Measurements from ENCODE around the gene CAMSAP2.

Gene CAMSAP2

DNA sequence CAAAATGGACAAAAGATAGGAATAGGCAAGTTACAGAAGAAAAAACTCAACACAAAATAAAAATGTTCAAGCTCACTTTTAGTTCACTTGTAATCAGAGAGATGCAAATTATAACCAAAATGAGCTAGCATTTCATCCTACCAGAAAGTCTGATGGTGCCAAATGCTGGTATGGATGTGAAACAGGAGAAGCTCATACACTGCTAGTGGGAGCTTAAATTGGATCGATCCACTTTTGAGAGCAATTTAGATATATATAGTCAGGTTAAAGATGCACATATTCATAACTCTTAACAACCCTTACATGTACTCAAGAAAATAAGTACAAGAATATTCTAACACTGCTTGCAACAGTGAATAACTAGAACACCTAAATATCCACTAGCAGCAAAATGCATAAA, 18.5 kb upstream of the CAMSAP2 start:
- H3K4me3 ChIP-seq (ENCODE audit: control insufficient read depth, low read depth, low read length), result no peak overlapping the region
- no peak for DNase-seq (ENCODE audit: low read depth)
- TF ChIP-seq, protein P1, sequence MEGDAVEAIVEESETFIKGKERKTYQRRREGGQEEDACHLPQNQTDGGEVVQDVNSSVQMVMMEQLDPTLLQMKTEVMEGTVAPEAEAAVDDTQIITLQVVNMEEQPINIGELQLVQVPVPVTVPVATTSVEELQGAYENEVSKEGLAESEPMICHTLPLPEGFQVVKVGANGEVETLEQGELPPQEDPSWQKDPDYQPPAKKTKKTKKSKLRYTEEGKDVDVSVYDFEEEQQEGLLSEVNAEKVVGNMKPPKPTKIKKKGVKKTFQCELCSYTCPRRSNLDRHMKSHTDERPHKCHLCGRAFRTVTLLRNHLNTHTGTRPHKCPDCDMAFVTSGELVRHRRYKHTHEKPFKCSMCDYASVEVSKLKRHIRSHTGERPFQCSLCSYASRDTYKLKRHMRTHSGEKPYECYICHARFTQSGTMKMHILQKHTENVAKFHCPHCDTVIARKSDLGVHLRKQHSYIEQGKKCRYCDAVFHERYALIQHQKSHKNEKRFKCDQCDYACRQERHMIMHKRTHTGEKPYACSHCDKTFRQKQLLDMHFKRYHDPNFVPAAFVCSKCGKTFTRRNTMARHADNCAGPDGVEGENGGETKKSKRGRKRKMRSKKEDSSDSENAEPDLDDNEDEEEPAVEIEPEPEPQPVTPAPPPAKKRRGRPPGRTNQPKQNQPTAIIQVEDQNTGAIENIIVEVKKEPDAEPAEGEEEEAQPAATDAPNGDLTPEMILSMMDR (IDR thresholded peaks at IDR 0.05; ENCODE audit: control insufficient read depth, insufficient read depth, low read depth, low read length, missing control alignments), result no peak

DNA sequence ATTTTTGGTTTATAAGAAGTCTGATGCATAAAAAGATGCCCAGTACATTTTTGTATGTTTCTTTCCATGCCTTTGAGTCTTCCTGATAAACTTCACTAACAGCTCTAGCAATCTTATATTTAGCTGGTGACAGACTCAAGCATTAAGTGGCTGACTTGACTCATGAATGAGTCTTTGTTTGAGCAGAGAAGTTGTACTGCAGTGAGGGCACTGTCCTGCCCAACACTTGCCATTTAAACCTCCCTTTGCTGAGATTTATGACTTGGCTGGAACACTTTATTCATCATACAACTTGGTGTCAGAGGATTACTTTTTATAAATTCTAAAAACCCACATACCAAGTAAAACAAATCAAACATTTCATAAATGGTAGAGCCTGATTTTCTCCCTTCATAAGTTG, 14.6 kb upstream of the CAMSAP2 start:
- TF ChIP-seq, protein P1 (IDR thresholded peaks at IDR 0.05; ENCODE audit: control insufficient read depth, insufficient read depth, low read depth, low read length, missing control alignments), result no peak
- no peak overlapping the region for H3K4me3 ChIP-seq (ENCODE audit: control insufficient read depth, low read depth, low read length)
- DNase-seq (ENCODE audit: low read depth), result no peak

DNA sequence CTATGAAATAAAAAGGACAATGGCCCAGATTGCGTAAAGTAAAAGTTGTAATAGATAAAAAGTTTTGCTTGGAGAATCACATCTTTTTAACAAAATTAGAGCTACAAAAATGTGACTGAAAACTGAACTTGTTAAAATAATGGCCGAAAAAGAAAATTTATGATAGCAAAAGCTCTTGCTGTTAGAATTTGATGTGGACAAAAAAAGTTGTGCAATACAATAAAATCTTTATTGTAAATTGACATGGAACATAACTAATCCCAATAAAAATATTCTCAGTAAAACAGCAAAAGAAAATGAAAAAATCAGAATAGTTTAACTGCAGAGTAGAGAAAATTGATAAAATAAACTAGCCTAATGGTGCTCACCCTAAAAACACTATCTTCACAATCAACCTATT, 11.4 kb upstream of the CAMSAP2 start:
- TF ChIP-seq, protein P1 (IDR thresholded peaks at IDR 0.05; ENCODE audit: control insufficient read depth, insufficient read depth, low read depth, low read length, missing control alignments), result no peak
- no peak for DNase-seq (ENCODE audit: low read depth)
- H3K4me3 ChIP-seq (ENCODE audit: control insufficient read depth, low read depth, low read length), result no peak overlapping the region

DNA sequence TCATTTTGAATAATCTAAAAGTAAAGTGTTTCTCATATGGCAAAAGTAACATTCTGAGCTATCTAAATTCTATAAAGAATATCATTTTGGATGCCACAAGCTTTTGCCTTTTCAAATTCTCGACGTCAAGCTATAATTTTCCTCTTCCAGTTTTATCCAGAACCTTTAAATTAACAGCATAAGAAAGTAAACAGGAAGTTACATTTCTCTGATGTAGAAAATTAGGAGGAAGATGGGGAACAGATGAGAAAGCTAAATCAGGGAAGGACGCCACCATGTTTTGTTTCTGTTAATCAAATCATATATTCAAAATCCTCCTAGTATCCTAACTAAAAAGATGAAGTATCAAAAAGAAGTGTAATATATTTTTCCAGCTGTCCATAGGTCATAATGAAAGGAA, 8.8 kb upstream of the CAMSAP2 start:
- TF ChIP-seq, protein P1 (IDR thresholded peaks at IDR 0.05; ENCODE audit: control insufficient read depth, insufficient read depth, low read depth, low read length, missing control alignments), result no peak
- H3K4me3 ChIP-seq (ENCODE audit: control insufficient read depth, low read depth, low read length), result no peak overlapping the region
- no peak for DNase-seq (ENCODE audit: low read depth)

DNA sequence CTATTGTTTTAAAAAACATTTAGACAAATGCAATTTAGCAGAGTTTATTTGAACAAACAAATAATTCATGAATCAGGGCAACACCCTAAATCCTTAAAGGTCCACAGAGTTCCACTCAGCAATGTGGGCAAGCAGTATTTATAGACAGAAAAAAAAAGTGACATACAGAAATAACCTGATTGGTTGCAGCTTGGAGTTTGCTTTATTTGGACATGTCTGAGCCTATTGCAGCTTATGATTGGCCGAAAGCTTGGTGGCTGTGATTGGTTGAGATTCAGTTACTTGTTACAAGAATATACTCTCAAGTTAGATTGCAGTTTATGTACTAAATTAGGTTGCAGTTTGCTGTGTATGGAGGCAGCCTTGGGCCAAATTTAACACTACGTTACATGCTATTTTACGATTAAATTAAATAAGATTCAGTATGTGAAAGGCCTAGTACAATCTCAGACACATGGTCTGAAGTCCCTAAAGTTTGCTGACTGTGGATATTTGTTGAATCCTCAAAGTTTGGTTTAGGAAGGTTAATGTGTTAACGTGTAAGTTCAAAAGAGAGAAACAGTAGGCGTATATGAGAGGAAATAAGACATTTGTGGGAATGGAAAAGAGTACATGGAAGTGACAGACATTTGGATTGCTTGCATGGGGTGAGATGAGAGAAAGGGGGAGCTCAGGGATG, 6.9 kb upstream of the CAMSAP2 start:
- DNase-seq (ENCODE audit: low read depth), result no peak
- TF ChIP-seq, protein P1 (IDR thresholded peaks at IDR 0.05; ENCODE audit: control insufficient read depth, insufficient read depth, low read depth, low read length, missing control alignments), result no peak
- H3K4me3 ChIP-seq (ENCODE audit: control insufficient read depth, low read depth, low read length), result no peak overlapping the region

DNA sequence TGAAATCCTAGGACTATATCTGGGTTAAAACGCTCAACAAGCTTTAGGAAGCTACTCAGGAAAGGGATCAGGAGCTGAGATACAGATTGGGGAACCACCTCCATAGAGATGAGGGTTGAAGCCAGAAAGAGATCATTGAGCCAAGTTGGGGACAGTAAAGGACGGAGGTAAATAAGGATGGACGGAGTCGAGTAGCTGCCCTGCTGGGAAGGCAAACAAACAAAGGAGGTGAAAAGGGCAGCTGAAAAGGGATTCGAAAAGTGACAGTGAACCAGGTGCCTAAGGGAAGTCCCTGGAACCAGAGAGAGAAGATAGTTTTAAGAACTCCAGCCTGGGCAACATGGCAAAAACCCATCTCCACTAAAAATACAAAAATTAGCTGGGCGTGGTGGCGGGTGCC, 6.3 kb upstream of the CAMSAP2 start:
- H3K4me3 ChIP-seq (ENCODE audit: control insufficient read depth, low read depth, low read length), result no peak overlapping the region
- DNase-seq (ENCODE audit: low read depth), result no peak
- TF ChIP-seq, protein P1 (IDR thresholded peaks at IDR 0.05; ENCODE audit: control insufficient read depth, insufficient read depth, low read depth, low read length, missing control alignments), result no peak

Data from AG09309 (cell line).